HG03520 (cell line): ENCODE measurements around the gene GSTP1.
A peak's percentile ranks its signal among the peaks of the same experiment; 100 is the strongest.
"Not testable (repeated sequence)": the region's sequence is repeated elsewhere in the genome, so short reads cannot be mapped to it uniquely, and the experiment has no call there.

Experiments used
- ATAC-seq: cut with Tn5 transposase; IDR thresholded peaks from one replicate; pipeline ENCODE4 v1.9.1; 2021; ENCODE audit warnings: mild to moderate bottlenecking, moderate library complexity; ENCODE audit not compliant: unreplicated experiment

GSTP1 gene

DNA sequence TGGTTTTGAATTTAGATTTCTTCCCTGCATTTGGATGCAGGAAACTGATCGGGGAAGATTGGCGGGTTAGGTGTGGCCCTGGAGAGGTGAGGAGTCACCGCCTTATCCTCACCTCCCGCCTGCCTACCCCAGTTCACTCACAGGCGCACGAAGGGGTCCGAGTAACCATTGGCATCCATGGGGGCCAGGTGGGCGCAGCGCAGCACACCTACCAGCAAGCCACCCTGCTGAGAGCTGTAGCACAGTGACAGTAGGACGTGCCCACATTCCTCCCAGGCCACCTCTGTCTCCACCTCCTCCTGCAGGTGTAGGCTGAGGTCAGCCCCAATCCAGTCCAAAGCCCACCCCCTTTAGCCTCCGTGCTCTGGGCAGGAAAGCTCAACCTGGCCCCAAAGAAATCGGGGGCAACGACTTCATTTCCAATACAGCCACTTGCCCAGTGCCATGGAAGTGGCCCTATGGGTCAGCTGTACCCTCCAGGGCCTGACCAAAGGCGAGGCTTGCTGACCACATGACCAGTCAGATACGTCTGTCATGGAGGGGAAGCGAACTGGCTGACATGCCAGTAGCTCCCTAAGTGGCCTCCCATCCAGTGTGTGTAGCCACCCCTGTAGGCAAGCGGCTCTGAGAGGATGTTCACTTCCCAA, 29.8 kb downstream of the GSTP1 start:
- ATAC-seq: no peak

DNA sequence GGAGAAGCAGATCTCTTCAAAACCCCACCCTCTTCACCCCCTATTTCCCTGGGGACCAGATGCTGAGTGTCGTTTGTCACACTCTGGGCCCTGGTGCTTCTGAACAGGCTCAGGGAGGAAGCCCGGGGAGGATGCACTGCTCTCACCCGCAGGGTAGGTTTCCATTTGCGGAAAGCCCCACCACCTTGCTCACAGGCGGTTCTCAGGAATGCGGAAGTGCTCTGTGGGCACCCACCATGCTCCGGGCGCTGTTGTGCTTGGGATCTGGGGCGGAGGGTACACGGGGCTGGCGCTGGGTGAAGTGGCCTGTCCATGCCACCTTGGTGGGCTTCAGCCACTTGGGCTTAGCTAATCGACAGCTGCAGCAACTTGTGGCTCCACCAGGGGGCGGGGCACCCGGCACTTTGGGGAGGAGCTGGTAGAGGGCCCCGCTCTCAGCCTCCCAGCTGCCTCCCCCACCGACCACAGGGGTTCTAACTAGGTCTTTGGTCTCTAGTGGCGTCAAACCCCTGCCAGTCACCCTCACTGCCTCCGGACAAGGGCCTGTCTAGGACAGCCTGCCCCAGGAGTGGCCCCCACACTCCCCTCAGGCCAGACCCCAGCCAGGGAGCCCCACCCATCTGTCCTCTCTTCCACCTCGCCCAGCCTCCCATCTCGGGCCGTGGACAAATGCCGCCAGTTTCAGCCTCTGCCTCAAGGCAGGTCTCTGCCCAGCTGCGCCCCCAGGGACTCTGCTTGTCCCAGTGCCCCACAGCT, 30.5 kb downstream of the GSTP1 start:
- peak; percentile 60 for ATAC-seq

GRCh38 chr11:67614730-67615714, 31.4 kb downstream of the GSTP1 start:
- no peak for ATAC-seq

- no peak for ATAC-seq
Observed at GRCh38 chr11:67615728-67616430, 32.3 kb downstream of the GSTP1 start.

GRCh38 chr11:67616431-67617242, 33.0 kb downstream of the GSTP1 start:
- no peak for ATAC-seq

- no peak for ATAC-seq
Observed at GRCh38 chr11:67617243-67617953, 33.8 kb downstream of the GSTP1 start.

- not testable (repeated sequence) for ATAC-seq
Observed at GRCh38 chr11:67618901-67619659, 35.5 kb downstream of the GSTP1 start.

DNA sequence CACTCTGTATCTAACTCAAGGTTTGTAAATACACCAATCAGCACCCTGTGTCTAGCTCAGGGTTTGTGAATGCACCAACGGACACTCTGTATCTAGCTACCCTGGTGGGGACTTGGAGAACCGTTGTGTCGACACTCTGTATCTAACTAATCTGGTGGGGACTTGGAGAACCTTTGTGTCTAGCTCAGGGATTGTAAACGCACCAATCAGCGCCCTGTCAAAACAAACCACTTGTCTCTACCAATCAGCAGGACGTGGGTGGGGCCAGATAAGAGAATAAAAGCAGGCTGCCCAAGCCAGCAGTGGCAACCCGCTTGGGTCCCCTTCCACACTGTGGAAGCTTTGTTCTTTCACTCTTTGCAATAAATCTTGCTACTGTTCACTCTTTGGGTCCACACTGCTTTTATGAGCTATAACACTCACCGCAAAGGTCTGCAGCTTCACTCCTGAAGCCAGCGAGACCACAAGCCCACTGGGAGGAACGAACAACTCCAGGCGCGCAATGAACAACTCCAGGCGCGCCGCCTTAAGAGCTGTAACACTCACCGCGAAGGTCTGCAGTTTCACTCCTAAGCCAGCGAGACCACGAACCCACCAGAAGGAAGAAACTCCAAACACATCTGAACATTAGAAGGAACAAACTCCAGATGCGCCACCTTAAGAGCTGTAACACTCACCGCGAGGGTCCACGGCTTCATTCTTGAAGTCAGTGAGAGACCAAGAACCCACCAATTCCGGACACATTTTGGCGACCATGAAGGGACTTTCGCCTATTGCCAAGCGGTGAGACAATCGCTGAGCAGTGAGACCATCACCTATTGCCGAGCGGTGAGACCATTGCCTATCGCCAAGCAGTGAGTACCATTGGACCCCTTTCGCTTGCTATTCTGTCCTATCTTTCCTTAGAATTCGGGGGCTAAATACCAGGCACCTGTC, 36.3 kb downstream of the GSTP1 start:
- not testable (repeated sequence) for ATAC-seq

DNA sequence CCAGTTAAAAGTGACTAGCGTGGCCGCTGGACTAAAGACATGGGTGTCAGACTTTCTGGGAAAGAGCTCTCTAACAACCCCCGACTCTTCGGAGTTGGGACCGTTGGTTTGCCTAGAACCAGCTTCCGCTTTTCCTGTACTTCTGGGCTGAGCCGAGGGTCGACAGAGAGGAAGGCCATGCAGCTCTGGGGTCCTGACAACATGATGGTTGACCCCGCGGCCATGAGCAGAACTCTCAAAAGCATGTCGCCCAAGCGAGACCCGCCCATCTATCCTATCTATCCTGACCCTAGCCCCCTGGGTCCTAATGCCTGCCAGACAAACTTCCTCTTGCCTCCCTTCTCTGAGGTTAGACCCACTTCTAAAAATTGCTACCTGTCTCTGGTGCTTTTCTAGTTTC, 37.0 kb downstream of the GSTP1 start:
- not testable (repeated sequence) for ATAC-seq

DNA sequence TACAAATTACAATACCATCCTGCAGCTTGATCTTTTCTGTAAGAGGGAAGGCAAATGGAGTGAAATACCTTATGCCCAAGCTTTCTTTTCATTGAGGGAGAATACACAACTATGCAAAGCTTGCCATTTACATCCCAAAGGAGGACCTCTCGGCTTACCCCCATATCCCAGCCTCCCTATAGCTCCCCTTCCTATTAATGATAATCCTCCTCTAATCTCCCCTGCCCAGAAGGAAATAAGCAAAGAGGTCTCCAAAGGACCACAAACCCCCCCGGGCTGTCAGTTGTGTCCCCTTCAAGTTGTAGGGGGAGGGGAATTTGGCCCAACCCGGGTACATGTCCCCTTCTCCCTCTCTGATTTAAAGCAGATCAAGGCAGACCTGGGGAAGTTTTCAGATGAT, 38.3 kb downstream of the GSTP1 start:
- ATAC-seq: not testable (repeated sequence)

GRCh38 chr11:67622905-67623304, 39.3 kb downstream of the GSTP1 start:
- not testable (repeated sequence) for ATAC-seq

DNA sequence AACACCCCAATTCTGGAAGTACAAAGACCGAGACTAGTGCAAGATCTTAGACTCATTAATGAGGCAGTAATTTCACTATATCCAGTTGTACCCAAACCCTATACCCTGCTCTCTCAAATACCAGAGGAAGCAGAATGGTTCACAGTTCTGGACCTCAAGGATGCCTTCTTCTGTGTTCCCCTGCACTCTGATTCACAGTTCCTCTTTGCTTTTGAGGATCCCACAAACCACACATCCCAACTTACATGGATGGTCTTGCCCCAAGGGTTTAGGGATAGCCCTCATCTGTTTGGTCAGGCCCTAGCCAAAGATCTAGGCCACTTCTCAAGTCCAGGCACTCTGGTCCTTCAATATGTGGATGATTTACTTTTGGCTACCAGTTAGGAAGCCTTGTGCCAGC, 40.2 kb downstream of the GSTP1 start:
- not testable (repeated sequence) for ATAC-seq

- ATAC-seq: not testable (repeated sequence)
Observed at GRCh38 chr11:67626131-67626833, 42.7 kb downstream of the GSTP1 start.

DNA sequence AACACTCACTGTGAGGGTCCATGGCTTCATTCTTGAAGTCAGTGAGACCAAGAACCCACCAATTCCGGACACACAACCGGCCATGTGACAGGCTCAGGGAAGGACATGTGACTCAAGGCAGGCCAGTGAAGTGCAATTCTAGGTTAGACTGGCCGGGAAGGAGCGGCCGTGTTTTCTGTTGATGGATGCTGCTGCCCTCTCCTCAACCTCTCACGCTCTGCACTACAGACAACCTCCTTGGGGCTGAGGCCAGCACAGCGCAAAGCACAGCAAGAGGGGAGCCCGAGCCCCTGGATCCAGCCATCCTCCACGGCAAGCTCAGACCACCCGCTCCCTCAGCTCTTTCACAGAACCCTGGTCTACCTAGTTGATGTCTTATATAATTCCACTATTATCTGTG, 43.4 kb downstream of the GSTP1 start:
- no peak for ATAC-seq

GRCh38 chr11:67627441-67627811, 43.8 kb downstream of the GSTP1 start:
- no peak for ATAC-seq

GRCh38 chr11:67627812-67628624, 44.4 kb downstream of the GSTP1 start:
- ATAC-seq: no peak
